WTC11 (cell line): ENCODE results near the gene PLEKHH1. TPM values are rescaled to one million over a fixed set of nuclear protein-coding genes. Genes with fewer than 3 reads are reported as not detected.
"Not testable (repeated sequence)": the region's sequence is repeated elsewhere in the genome, so short reads cannot be mapped to it uniquely, and the experiment has no call there.

ENCODE experiments used
- ATAC-seq: fragments of 200-7000 bp; cut with Tn5 transposase; 2 replicates; pipeline ENCODE4 v1.10.0; 2021; ENCODE audit warnings: mild to moderate bottlenecking, moderate library complexity
- CTCF ChIA-PET: fragments of 300-600 bp; sonication (Branson Sonifier 250); formaldehyde crosslinking; loops from one replicate; lab custom pipeline; 2021; ENCODE audit warnings: antibody characterized with exemption; lab: Charles Lee
- POLR2A ChIA-PET: fragments of 350-600 bp; sonication (Branson Sonifier 250); formaldehyde crosslinking; loops from one replicate; lab custom pipeline; 2021; ENCODE audit warnings: antibody characterized with exemption; lab: Charles Lee
- DNase-seq: peaks from one replicate; pipeline ENCODE4 v3.0.0; 2021; ENCODE audit warnings: low spot score
- H3K27ac Mint-ChIP-seq: 2 replicates; pipeline ENCODE4 v1.8.0; 2021; ENCODE audit warnings: mixed read lengths
- H3K27me3 Mint-ChIP-seq: 2 replicates; pipeline ENCODE4 v1.8.0; 2021; ENCODE audit warnings: low read depth, mild to moderate bottlenecking, moderate library complexity, mixed read lengths
- H3K36me3 Mint-ChIP-seq: 2 replicates; pipeline ENCODE4 v1.8.0; 2021; ENCODE audit warnings: mixed read lengths
- H3K4me1 Mint-ChIP-seq: 2 replicates; pipeline ENCODE4 v1.8.0; 2022; ENCODE audit warnings: mixed read lengths
- H3K4me3 Mint-ChIP-seq: 2 replicates; pipeline ENCODE4 v1.8.0; 2021; ENCODE audit warnings: mild to moderate bottlenecking, moderate library complexity, mixed read lengths
- H3K9me3 Mint-ChIP-seq: 2 replicates; pipeline ENCODE4 v1.8.0; 2021; ENCODE audit warnings: mixed read lengths
- CBFB ChIP-seq: sonication (generic); formaldehyde crosslinking; IDR thresholded peaks from 2 replicates; pipeline ENCODE4 v1.8.1; 2022; ENCODE audit warnings: mild to moderate bottlenecking, low read depth, missing genetic modification reagents
- GABPB1 ChIP-seq: sonication (generic); formaldehyde crosslinking; IDR thresholded peaks from 2 replicates; pipeline ENCODE4 v1.8.1; 2023; ENCODE audit warnings: mild to moderate bottlenecking, missing genetic modification reagents
- JAZF1 ChIP-seq: fragments of 250-450 bp; sonication (Bioruptor Pico); IDR thresholded peaks from 2 replicates; pipeline ENCODE4 v1.9.0; 2021; ENCODE audit warnings: moderate library complexity, mild to moderate bottlenecking, inconsistent platforms
- MLX ChIP-seq: sonication (generic); formaldehyde crosslinking; IDR thresholded peaks from 2 replicates; pipeline ENCODE4 v1.8.1; 2023; ENCODE audit warnings: mild to moderate bottlenecking, missing genetic modification reagents, moderate library complexity
- NR2C2 ChIP-seq: sonication (generic); formaldehyde crosslinking; IDR thresholded peaks from 2 replicates; pipeline ENCODE4 v1.8.0; 2022; ENCODE audit warnings: mild to moderate bottlenecking, missing genetic modification reagents
- RELA ChIP-seq: sonication (generic); formaldehyde crosslinking; IDR thresholded peaks from 2 replicates; pipeline ENCODE4 v1.8.1; 2022; ENCODE audit warnings: missing genetic modification reagents, mild to moderate bottlenecking, borderline replicate concordance
- STAT6 ChIP-seq: sonication (generic); formaldehyde crosslinking; conservative IDR thresholded peaks from 2 replicates; pipeline ENCODE4 v1.8.1; 2023; ENCODE audit warnings: mild to moderate bottlenecking, low read depth, missing genetic modification reagents, moderate library complexity
- ZNF121 ChIP-seq: sonication (generic); formaldehyde crosslinking; IDR thresholded peaks from 2 replicates; pipeline ENCODE4 v1.8.0; 2023; ENCODE audit warnings: missing genetic modification reagents
- total RNA-seq: library from RNA; stranded (reverse); gene quantifications from 3 replicates; pipeline ENCODE4 v1.2.3, GENCODE V29; 2021
- TF ChIP-seq, protein P1 (sequence below): sonication (generic); formaldehyde crosslinking; IDR thresholded peaks from 2 replicates; pipeline ENCODE4 v1.8.1; 2023; ENCODE audit warnings: mild to moderate bottlenecking, moderate library complexity, missing genetic modification reagents
- TF ChIP-seq, protein P2 (sequence below): sonication (generic); formaldehyde crosslinking; IDR thresholded peaks from 2 replicates; pipeline ENCODE4 v1.8.0; 2022; ENCODE audit warnings: mild to moderate bottlenecking, missing genetic modification reagents
- TF ChIP-seq, protein P3 (sequence below): sonication (generic); formaldehyde crosslinking; IDR thresholded peaks from 2 replicates; pipeline ENCODE4 v1.8.1; 2022; ENCODE audit warnings: low read depth, missing genetic modification reagents, borderline replicate concordance

Gene PLEKHH1
- total RNA-seq, 1 experiment from 2014 or later: 48.3 TPM

DNA sequence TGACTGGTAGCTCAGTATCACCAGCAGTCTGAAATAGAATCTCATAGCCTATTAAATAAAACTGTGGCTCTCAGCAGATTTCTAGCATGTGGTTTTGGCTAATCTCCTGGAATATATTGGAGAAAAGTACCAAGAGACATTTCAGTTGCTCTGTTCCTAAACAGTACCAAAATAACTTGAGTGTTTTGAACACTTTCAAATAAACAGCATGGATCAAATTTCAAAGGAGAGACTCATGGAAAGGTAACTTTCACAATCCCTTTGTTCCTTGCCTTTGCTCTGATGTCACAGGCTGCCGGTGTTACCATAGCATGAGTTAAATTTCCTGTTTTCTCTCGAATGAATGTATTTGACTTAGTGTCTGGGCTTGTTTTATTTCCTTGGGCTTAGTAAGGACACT lies 90.0 kb downstream of the PLEKHH1 start:
- Mint-ChIP-seq H3K27ac (peak overlapping the region; percentile 94), H3K9me3 (no peaks in the 10 kb centered on the region), H3K4me1 (peaks cover 35% of the 10 kb centered on the region), H3K36me3 (peaks cover 17% of the 10 kb centered on the region), H3K4me3 (peak overlapping the region; percentile 14), H3K27me3 (peaks cover 21% of the 10 kb centered on the region)
- ChIA-PET POLR2A (interaction anchor here (1.5 kb wide), 1 partner anchor 72 kb away, joined by 3 read pairs; no protein-coding TSS in a partner anchor), CTCF (interaction anchor here (0.9 to 1.2 kb wide), 5 partner anchors 23 to 196 kb away, joined by 3 to 6 read pairs (median 5); partner anchors contain the start of gene PIGH)
- ATAC-seq: no peak
- no peak for DNase-seq
- TF ChIP-seq STAT6 (CRISPR knock-in tag) (no peak), GABPB1 (peak; percentile 90)

- ATAC-seq, POLR2A ChIA-PET, CTCF ChIA-PET, H3K9me3 Mint-ChIP-seq, H3K27ac Mint-ChIP-seq, H3K27me3 Mint-ChIP-seq, DNase-seq, H3K4me3 Mint-ChIP-seq: not testable (repeated sequence)
- Mint-ChIP-seq H3K36me3 (peaks cover 17% of the 10 kb centered on the region), H3K4me1 (peaks cover 18% of the 10 kb centered on the region)
Observed at GRCh38 chr14:67626131-67626530, 93.0 kb downstream of the PLEKHH1 start.

DNA sequence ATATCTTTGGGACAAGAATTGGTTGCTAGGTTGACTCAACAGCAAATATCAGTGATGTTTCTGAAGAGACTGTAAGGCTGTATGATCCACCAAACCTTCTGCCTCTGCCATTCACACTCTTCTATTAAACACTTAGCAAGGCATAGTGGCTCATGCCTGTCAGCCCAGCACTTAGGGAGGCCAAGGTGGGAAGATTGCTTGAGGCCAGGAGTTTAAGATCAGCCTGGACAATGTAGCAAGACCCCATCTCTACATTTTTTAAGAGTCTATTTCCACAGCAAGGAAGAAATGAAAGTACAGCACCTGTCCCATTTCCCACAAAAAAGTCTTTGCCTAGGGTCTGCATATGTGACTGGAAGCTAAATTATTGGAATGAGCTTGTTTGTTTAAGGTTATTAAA lies 94.4 kb downstream of the PLEKHH1 start:
- H3K36me3 Mint-ChIP-seq: peaks cover 17% of the 10 kb centered on the region

GRCh38 chr14:67630186-67630585 lies 97.1 kb downstream of the PLEKHH1 start:
- H3K27ac Mint-ChIP-seq: no peak overlapping the region
- peaks cover 5% of the 10 kb centered on the region for H3K36me3 Mint-ChIP-seq
- no peaks in the 10 kb centered on the region for H3K27me3 Mint-ChIP-seq
- ChIA-PET CTCF (interaction anchor here (1.2 to 1.5 kb wide), 2 partner anchors 11 to 30 kb away, joined by 4 read pairs; partner anchors contain the start of genes ARG2 and PIGH), POLR2A (no interaction called here)
- H3K4me1 Mint-ChIP-seq: no peaks in the 10 kb centered on the region
- DNase-seq: no peak
- ATAC-seq: no peak
- no peaks in the 10 kb centered on the region; the same call in 1 of the 2 replicates for H3K9me3 Mint-ChIP-seq
- TF ChIP-seq CBFB (no peak), MLX (CRISPR knock-in tag) (no peak), RELA (CRISPR knock-in tag) (no peak), JAZF1 (CRISPR knock-in tag) (no peak), NR2C2 (CRISPR knock-in tag) (no peak)
- TF ChIP-seq, protein P1, sequence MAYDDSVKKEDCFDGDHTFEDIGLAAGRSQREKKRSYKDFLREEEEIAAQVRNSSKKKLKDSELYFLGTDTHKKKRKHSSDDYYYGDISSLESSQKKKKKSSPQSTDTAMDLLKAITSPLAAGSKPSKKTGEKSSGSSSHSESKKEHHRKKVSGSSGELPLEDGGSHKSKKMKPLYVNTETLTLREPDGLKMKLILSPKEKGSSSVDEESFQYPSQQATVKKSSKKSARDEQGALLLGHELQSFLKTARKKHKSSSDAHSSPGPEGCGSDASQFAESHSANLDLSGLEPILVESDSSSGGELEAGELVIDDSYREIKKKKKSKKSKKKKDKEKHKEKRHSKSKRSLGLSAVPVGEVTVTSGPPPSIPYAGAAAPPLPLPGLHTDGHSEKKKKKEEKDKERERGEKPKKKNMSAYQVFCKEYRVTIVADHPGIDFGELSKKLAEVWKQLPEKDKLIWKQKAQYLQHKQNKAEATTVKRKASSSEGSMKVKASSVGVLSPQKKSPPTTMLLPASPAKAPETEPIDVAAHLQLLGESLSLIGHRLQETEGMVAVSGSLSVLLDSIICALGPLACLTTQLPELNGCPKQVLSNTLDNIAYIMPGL (CRISPR knock-in tag): no peak
- TF ChIP-seq, protein P2, sequence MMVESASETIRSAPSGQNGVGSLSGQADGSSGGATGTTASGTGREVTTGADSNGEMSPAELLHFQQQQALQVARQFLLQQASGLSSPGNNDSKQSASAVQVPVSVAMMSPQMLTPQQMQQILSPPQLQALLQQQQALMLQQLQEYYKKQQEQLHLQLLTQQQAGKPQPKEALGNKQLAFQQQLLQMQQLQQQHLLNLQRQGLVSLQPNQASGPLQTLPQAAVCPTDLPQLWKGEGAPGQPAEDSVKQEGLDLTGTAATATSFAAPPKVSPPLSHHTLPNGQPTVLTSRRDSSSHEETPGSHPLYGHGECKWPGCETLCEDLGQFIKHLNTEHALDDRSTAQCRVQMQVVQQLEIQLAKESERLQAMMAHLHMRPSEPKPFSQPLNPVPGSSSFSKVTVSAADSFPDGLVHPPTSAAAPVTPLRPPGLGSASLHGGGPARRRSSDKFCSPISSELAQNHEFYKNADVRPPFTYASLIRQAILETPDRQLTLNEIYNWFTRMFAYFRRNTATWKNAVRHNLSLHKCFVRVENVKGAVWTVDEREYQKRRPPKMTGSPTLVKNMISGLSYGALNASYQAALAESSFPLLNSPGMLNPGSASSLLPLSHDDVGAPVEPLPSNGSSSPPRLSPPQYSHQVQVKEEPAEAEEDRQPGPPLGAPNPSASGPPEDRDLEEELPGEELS (CRISPR knock-in tag): no peak
- TF ChIP-seq, all 79 proteins: peak for 0
- no peak overlapping the region for H3K4me3 Mint-ChIP-seq

More for the DNA sequence above, 94.4 kb downstream of the PLEKHH1 start:
- POLR2A ChIA-PET: no interaction called here
- CTCF ChIA-PET: no interaction called here
- no peak overlapping the region for H3K4me3 Mint-ChIP-seq
- TF ChIP-seq ZNF121 (CRISPR knock-in tag): 0 out of 2 replicates have a peak, but pooled peaks have one; percentile 65
- TF ChIP-seq, protein P3, sequence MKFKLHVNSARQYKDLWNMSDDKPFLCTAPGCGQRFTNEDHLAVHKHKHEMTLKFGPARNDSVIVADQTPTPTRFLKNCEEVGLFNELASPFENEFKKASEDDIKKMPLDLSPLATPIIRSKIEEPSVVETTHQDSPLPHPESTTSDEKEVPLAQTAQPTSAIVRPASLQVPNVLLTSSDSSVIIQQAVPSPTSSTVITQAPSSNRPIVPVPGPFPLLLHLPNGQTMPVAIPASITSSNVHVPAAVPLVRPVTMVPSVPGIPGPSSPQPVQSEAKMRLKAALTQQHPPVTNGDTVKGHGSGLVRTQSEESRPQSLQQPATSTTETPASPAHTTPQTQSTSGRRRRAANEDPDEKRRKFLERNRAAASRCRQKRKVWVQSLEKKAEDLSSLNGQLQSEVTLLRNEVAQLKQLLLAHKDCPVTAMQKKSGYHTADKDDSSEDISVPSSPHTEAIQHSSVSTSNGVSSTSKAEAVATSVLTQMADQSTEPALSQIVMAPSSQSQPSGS (CRISPR knock-in tag): no peak
- no peaks in the 10 kb centered on the region for H3K27me3 Mint-ChIP-seq
- H3K9me3 Mint-ChIP-seq: no peaks in the 10 kb centered on the region; the same call in 1 of the 2 replicates
- H3K27ac Mint-ChIP-seq: no peak overlapping the region
- ATAC-seq (no peak), DNase-seq (no peak)
- peaks cover 9% of the 10 kb centered on the region for H3K4me1 Mint-ChIP-seq
